CD4-positive, alpha-beta T cell treated with Interleukin-17A for 1 hour (primary cell): ENCODE measurements around the gene RNF225.
"Not testable (repeated sequence)": the region's sequence is repeated elsewhere in the genome, so short reads cannot be mapped to it uniquely, and the experiment has no call there.

ENCODE experiments used
- DNase-seq: peaks from one replicate; pipeline ENCODE4 v3.0.0-alpha.2; 2020

RNF225 gene

GRCh38 chr19:58395220-58395978 lies at the start of gene RNF225:
Gene RNF225 (plus strand): TSS chr19:58395656. CDS start chr19:58396090, 434 bp downstream.
- DNase-seq = no peak

DNA sequence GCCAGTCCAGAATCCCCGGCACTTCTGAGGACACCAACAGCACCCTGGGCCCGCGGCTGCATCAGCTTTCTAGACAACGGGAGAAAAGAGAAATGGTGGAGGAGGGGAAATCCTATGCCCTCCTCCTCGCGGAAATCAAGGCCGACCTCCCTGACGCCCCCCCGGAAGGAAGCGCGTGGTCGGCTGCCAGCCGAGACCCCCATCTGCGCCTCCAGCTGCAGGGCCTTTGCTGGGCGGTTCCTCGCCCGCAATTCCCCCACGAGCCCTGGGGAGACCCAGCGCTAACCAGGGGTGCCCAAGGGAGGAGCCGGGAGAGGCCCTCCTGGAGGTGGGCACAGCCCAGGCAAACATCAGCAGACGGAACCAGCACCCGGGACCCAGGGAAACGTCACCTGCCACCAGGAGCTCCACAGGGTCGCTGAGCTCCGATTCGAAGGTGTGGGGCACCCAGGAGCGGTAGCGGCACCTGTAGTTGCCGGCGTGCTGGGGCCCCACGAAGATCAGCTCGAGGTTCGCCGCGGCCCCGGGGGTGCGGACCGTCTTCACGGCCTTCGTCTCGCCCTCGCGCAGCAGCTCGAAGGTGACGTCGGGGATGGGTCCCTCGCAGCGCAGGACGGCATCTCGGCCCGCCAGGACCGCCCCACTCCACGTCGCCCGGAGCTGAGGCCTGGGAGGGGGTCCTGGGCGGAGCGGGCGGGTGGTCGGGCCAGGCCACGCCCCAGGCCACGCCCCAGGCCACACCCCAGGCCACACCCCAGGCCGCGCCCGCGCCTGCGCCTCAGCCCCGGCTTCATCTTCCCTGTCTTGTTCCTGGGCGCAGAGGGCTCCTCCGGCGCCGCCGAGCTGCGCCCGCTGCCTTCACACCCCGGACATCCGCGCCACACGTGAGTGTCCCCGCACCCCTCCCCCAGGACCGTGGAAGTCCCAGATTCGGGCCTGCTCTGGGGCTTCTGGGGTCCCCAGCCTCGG lies 48.2 kb upstream of the RNF225 start:
- peak; percentile 79 for DNase-seq

- DNase-seq = not testable (repeated sequence)
Measured at GRCh38 chr19:58348080-58348479, 47.4 kb upstream of the RNF225 start.

- no peak for DNase-seq
Measured at GRCh38 chr19:58349590-58349989, 45.9 kb upstream of the RNF225 start.

GRCh38 chr19:58350001-58350861 lies 45.2 kb upstream of the RNF225 start:
- no peak for DNase-seq

DNA sequence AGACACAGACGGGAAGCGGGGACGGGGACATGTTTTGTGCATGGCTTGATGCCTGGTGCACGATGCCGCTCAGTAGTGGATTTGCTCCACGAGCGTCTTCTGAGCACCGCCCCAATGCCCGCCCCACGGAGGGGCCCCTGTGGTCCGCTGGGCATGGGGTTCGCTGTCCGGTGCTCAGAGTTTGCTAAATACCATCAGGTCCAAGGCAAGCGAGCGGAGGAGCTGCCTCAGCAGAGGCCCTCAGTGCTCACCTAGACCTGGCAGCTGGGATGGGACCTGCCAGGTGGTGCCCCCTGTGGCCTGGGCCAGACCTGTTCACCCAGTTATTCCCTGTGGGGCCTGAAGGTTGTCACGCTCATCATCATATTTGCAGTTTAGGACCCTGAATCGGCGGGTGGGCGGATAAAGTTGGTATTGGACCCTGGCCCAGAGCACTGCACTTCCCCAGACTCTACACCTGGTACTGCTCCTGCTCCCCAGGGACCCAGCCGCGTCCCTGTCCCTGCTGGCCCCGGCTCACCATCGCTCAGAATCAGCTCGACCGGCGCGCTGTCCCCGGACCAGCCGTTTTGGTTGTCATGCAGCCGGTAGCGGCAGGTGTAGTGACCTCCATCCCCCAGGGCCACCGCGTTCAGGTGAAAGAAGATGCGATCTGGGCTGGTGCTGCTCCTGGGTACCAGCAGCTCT lies 44.4 kb upstream of the RNF225 start:
- DNase-seq = no peak

- DNase-seq = no peak
Measured at GRCh38 chr19:58351558-58351878, 43.9 kb upstream of the RNF225 start.

- DNase-seq = no peak
Measured at GRCh38 chr19:58351990-58352755, 43.3 kb upstream of the RNF225 start.

- no peak for DNase-seq
Measured at GRCh38 chr19:58352760-58353671, 42.4 kb upstream of the RNF225 start, which contains the start of gene A1BG. Gene A1BG (minus strand): TSS chr19:58353492. CDS start chr19:58353437, 55 bp downstream.

GRCh38 chr19:58353717-58354477 lies 41.6 kb upstream of the RNF225 start:
- DNase-seq = no peak

- DNase-seq = no peak
Measured at GRCh38 chr19:58354478-58355030, 40.9 kb upstream of the RNF225 start.

GRCh38 chr19:58355215-58355796 lies 40.1 kb upstream of the RNF225 start:
- no peak for DNase-seq

DNA sequence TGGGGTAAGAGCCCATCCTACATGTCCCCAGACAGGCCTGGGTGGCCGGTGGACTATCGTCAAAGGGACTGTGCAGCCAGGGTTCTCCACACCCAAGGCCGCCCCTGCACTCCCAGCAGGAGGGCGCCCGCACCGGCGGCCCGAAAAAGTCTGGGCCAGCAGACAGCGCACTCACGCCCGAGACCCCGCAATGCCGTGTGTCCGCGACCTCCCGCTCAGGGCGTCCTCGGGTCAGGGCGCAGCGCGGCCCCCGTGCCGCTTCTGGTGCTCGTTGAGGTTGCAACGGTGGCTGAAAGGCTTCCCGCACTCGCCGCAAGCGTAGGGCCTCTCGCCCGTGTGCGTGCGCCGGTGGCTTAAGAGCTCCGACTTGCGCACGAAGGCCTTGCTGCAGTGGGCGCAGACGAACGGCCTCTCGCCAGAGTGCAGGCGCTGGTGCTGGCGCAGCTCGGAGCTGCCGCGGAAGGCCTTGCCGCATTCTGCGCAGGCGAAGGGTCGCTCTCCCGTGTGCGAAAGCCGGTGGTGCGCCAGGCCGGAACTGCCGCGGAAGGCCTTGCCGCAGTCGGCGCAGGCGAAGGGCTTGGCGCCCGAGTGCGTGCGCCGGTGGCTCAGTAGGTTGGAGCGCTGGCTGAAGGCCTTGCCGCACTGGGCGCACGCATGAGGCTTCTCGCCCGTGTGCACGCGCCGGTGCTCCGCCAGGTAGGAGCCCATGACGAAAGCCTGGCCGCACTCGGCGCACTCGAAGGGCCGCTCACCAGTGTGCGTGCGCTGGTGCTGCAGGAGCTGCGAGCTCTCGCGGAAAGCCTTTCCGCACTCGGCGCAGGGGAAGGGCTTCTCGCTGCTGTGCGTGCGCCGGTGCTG lies 39.3 kb upstream of the RNF225 start:
- DNase-seq = peak; percentile 24

DNA sequence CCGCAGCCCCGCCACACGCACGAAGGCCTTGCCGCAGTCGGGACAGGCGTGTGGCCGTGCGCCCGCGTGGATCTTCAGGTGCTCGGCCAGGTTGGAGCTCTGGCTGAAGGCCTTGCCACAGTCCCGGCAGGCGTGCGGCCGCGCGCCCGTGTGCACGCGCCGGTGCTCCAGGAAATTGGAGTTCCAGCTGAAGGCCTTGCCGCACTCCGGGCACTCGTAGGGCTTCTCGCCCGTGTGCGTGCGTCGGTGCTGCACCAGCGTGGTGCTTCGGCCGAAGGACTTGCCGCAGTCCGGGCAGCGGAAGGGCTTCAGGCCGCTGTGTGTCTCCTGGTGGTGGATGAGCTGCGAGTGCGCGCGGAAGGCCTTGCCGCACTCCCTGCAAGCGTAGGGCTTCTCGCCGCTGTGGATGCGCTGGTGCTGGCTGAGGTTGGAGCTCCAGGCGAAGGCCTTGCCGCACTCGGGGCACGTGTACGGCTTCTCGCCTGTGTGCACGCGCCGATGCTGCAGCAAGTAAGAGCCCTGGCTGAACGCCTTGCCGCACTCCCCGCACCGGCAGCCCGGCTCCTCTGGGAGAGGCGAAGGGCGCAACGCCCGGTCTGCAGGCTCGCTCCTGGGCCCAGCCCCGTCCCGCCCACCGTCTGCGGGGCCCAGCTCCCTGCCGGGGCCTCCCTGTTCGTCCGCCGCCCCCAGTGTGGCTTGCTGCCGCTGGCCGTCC lies 38.5 kb upstream of the RNF225 start:
- DNase-seq = no peak

DNA sequence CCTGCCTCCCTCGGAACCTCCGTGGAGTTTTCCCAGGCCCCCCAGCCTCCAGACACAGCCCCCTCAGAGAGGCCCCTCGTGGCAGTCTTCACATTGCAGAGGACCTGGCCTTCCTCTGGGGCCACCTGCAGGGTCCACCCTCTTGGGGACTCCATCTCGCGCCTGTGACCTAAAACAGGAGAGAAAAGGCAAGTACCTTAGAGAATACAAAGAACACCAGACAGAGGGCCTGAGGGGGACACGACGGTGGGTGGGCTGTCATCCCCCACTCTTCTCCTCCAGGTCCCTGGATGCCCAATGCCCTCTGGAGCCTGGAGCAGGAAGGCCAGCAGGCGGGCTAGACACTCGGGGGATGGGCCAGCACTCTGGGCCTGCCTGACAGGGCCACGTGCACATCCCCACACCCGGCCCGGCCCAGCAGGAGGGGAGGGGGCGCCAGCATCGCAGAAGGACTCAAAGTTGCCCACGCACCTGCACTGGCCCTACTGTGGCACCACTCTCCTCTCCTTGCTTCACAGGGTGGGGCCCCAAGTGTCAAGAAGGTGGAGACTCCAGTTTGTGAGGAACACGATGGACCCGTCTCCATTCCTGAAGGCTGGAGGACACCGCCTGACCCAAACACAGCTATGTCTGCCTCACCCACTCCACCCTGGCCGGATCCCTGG lies 37.8 kb upstream of the RNF225 start:
- no peak for DNase-seq

GRCh38 chr19:58361900-58362271 lies 33.6 kb upstream of the RNF225 start:
- peak; percentile 35 for DNase-seq
